Measurements from ENCODE around the gene KLHDC7A. TPM values are rescaled to one million over a fixed set of nuclear protein-coding genes. Genes with fewer than 3 reads are reported as not detected.

The KLHDC7A gene
- polyA plus RNA-seq, 3 donors = 9.1 to 13.3 (median 13.2) TPM

GRCh38 chr1:18470671-18471355 lies 9.9 kb upstream of the KLHDC7A start:
- DNase-seq (ENCODE audit: low read depth in 3 of 3, low spot score in 2 of 3) = no peak

- no peak for DNase-seq (ENCODE audit: low read depth in 3 of 3, low spot score in 2 of 3)
Measured at GRCh38 chr1:18473195-18473815, 7.4 kb upstream of the KLHDC7A start.

- DNase-seq (ENCODE audit: low read depth in 3 of 3, low spot score in 2 of 3) = no peak
Measured at GRCh38 chr1:18474559-18475175, 6.1 kb upstream of the KLHDC7A start.

GRCh38 chr1:18475234-18475905 lies 5.4 kb upstream of the KLHDC7A start:
- peak in 1 of 3 donors; percentile 29 for DNase-seq (ENCODE audit: low read depth in 3 of 3, low spot score in 2 of 3)

GRCh38 chr1:18479454-18479853 lies 1.3 kb upstream of the KLHDC7A start:
- no peak for DNase-seq (ENCODE audit: low read depth in 3 of 3, low spot score in 2 of 3)

GRCh38 chr1:18481190-18481920 lies 625 bp downstream of the KLHDC7A start:
- DNase-seq (ENCODE audit: low read depth in 3 of 3, low spot score in 2 of 3) = peak in 2 of 3 donors; percentile 47 to 63

GRCh38 chr1:18481921-18482701 lies 1.4 kb downstream of the KLHDC7A start:
- no peak for DNase-seq (ENCODE audit: low read depth in 3 of 3, low spot score in 2 of 3)

GRCh38 chr1:18482721-18483425 lies 2.1 kb downstream of the KLHDC7A start:
- no peak for DNase-seq (ENCODE audit: low read depth in 3 of 3, low spot score in 2 of 3)

GRCh38 chr1:18484276-18484675 lies 3.5 kb downstream of the KLHDC7A start:
- DNase-seq (ENCODE audit: low read depth in 3 of 3, low spot score in 2 of 3) = no peak

GRCh38 chr1:18484721-18485120 lies 4.0 kb downstream of the KLHDC7A start:
- DNase-seq (ENCODE audit: low read depth in 3 of 3, low spot score in 2 of 3) = no peak

GRCh38 chr1:18485227-18485626 lies 4.5 kb downstream of the KLHDC7A start:
- no peak for DNase-seq (ENCODE audit: low read depth in 3 of 3, low spot score in 2 of 3)

GRCh38 chr1:18486195-18486594 lies 5.5 kb downstream of the KLHDC7A start:
- no peak for DNase-seq (ENCODE audit: low read depth in 3 of 3, low spot score in 2 of 3)

- DNase-seq (ENCODE audit: low read depth in 3 of 3, low spot score in 2 of 3) = no peak
Measured at GRCh38 chr1:18489417-18490143, 8.8 kb downstream of the KLHDC7A start.

GRCh38 chr1:18491168-18491567 lies 10.4 kb downstream of the KLHDC7A start:
- no peak for DNase-seq (ENCODE audit: low read depth in 3 of 3, low spot score in 2 of 3)

GRCh38 chr1:18494304-18494703 lies 13.6 kb downstream of the KLHDC7A start:
- DNase-seq (ENCODE audit: low read depth in 3 of 3, low spot score in 2 of 3) = no peak

- DNase-seq (ENCODE audit: low read depth in 3 of 3, low spot score in 2 of 3) = no peak
Measured at GRCh38 chr1:18495635-18496034, 14.9 kb downstream of the KLHDC7A start.

- no peak for DNase-seq (ENCODE audit: low read depth in 3 of 3, low spot score in 2 of 3)
Measured at GRCh38 chr1:18496056-18496455, 15.3 kb downstream of the KLHDC7A start.

- DNase-seq (ENCODE audit: low read depth in 3 of 3, low spot score in 2 of 3) = no peak
Measured at GRCh38 chr1:18496497-18497235, 15.9 kb downstream of the KLHDC7A start.
